Loucy (cell line): Measurements from ENCODE around the gene DLL1.

Source experiments
- H2AFZ ChIP-seq: fragments of 200-600 bp; sonication (generic); 2 replicates; pipeline ENCODE4 v1.6.0; 2016; ENCODE audit warnings: antibody characterized with exemption, mild to moderate bottlenecking, low read length, moderate library complexity
- H3F3A ChIP-seq: fragments of 200-600 bp; 2 replicates; pipeline ENCODE4 v1.6.0; 2016; ENCODE audit warnings: antibody characterized with exemption, low read depth, mild to moderate bottlenecking
- H3K27me3 ChIP-seq: fragments of 200-600 bp; sonication (generic); 2 replicates; pipeline ENCODE4 v1.6.1; 2014; ENCODE audit warnings: low read length, mild to moderate bottlenecking; ENCODE audit not compliant: insufficient read depth, poor library complexity, severe bottlenecking
- H3K36me3 ChIP-seq: fragments of 200-600 bp; sonication (generic); 2 replicates; pipeline ENCODE4 v1.6.1; 2016; ENCODE audit warnings: low read length; ENCODE audit not compliant: insufficient read depth
- H3K4me1 ChIP-seq: fragments of 200-600 bp; sonication (generic); 2 replicates; pipeline ENCODE4 v1.5.1; 2014; ENCODE audit warnings: low read length, mild to moderate bottlenecking; ENCODE audit not compliant: insufficient read depth, poor library complexity, severe bottlenecking
- H3K4me2 ChIP-seq: fragments of 200-600 bp; sonication (generic); 2 replicates; pipeline ENCODE4 v1.6.0; 2014; ENCODE audit warnings: antibody characterized with exemption, low read length, low read depth, mild to moderate bottlenecking; ENCODE audit not compliant: poor library complexity, severe bottlenecking
- H3K4me3 ChIP-seq: fragments of 200-600 bp; sonication (generic); 2 replicates; pipeline ENCODE4 v1.5.1; 2014; ENCODE audit warnings: low read length, mild to moderate bottlenecking, mixed read lengths; ENCODE audit not compliant: poor library complexity, severe bottlenecking
- H3K79me2 ChIP-seq: fragments of 200-600 bp; sonication (generic); 2 replicates; pipeline ENCODE4 v1.6.1; 2014; ENCODE audit warnings: low read length; ENCODE audit not compliant: insufficient read depth
- H3K9ac ChIP-seq: fragments of 200-600 bp; sonication (generic); 2 replicates; pipeline ENCODE4 v1.6.0; 2014; ENCODE audit warnings: mild to moderate bottlenecking, low read depth, low read length, moderate library complexity; ENCODE audit not compliant: poor library complexity, severe bottlenecking
- H3K9me2 ChIP-seq: fragments of 200-600 bp; sonication (generic); replicated peaks from 2 replicates; pipeline ENCODE4 v1.6.1; 2016; ENCODE audit warnings: low read depth, low read length, mixed read lengths
- H3K9me3 ChIP-seq: fragments of 200-600 bp; sonication (generic); 2 replicates; pipeline ENCODE4 v1.6.1; 2014; ENCODE audit warnings: mild to moderate bottlenecking, antibody characterized with exemption, low read length, low read depth; ENCODE audit not compliant: insufficient read depth
- H4K20me1 ChIP-seq: fragments of 200-600 bp; sonication (generic); 2 replicates; pipeline ENCODE4 v1.6.0; 2014; ENCODE audit warnings: antibody characterized with exemption, low read length, mild to moderate bottlenecking; ENCODE audit not compliant: insufficient read depth, poor library complexity, severe bottlenecking
- CTCF ChIP-seq: fragments of 200-600 bp; sonication (generic); conservative IDR thresholded peaks from 2 replicates; pipeline ENCODE4 v1.5.1; 2014; ENCODE audit warnings: mild to moderate bottlenecking, antibody characterized with exemption, low read length
- EZH2phosphoT487 ChIP-seq: fragments of 200-600 bp; IDR thresholded peaks from 2 replicates; pipeline ENCODE4 v1.6.1; 2018; ENCODE audit warnings: antibody characterized with exemption, mild to moderate bottlenecking, moderate library complexity, borderline replicate concordance

Gene DLL1

GRCh38 chr6:170296746-170297575 is 6.1 kb upstream of the DLL1 start:
- no peaks in the 10 kb centered on the region for H3K79me2 ChIP-seq
- H3K4me3 ChIP-seq: no peak overlapping the region
- peaks cover 33% of the 10 kb centered on the region for H3K4me1 ChIP-seq
- no peaks in the 10 kb centered on the region for H3K36me3 ChIP-seq
- no peak overlapping the region for H3K4me2 ChIP-seq
- H3K9ac ChIP-seq: no peak overlapping the region
- no peaks in the 10 kb centered on the region for H3K27me3 ChIP-seq
- H4K20me1 ChIP-seq: no peaks in the 10 kb centered on the region
- no peaks in the 10 kb centered on the region for H3K9me3 ChIP-seq
- TF ChIP-seq EZH2phosphoT487 (no peak), CTCF (no peak)
- no peaks in the 10 kb centered on the region for H3F3A ChIP-seq
- no peak overlapping the region for H2AFZ ChIP-seq
- no peaks in the 10 kb centered on the region for H3K9me2 ChIP-seq

DNA sequence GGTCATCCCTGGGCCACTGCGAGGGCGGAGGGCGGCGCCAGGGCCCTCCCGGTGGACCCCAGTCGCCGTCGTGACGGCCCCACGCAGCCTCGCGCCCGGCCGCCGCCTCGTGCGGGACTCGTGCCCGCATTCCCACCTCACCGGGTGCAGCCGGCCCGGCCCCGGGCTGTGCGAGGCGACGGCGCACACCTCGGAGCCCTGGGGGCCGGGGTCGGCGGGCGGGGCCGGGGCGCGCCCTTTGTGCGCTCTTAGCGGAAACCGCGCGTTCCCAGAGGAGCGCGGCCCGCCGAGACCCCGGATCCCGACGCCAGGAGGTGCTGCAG is 5.5 kb upstream of the DLL1 start:
- H3K9ac ChIP-seq: no peak overlapping the region
- no peak overlapping the region for H3K4me3 ChIP-seq
- H3K27me3 ChIP-seq: no peaks in the 10 kb centered on the region
- H4K20me1 ChIP-seq: no peaks in the 10 kb centered on the region
- no peak overlapping the region for H3K4me2 ChIP-seq
- peaks cover 33% of the 10 kb centered on the region for H3K4me1 ChIP-seq
- TF ChIP-seq CTCF (no peak), EZH2phosphoT487 (no peak)
- no peaks in the 10 kb centered on the region for H3K9me3 ChIP-seq
- no peaks in the 10 kb centered on the region for H3F3A ChIP-seq
- H3K9me2 ChIP-seq: no peaks in the 10 kb centered on the region
- no peaks in the 10 kb centered on the region for H3K36me3 ChIP-seq
- H3K79me2 ChIP-seq: no peaks in the 10 kb centered on the region
- H2AFZ ChIP-seq: no peak overlapping the region

DNA sequence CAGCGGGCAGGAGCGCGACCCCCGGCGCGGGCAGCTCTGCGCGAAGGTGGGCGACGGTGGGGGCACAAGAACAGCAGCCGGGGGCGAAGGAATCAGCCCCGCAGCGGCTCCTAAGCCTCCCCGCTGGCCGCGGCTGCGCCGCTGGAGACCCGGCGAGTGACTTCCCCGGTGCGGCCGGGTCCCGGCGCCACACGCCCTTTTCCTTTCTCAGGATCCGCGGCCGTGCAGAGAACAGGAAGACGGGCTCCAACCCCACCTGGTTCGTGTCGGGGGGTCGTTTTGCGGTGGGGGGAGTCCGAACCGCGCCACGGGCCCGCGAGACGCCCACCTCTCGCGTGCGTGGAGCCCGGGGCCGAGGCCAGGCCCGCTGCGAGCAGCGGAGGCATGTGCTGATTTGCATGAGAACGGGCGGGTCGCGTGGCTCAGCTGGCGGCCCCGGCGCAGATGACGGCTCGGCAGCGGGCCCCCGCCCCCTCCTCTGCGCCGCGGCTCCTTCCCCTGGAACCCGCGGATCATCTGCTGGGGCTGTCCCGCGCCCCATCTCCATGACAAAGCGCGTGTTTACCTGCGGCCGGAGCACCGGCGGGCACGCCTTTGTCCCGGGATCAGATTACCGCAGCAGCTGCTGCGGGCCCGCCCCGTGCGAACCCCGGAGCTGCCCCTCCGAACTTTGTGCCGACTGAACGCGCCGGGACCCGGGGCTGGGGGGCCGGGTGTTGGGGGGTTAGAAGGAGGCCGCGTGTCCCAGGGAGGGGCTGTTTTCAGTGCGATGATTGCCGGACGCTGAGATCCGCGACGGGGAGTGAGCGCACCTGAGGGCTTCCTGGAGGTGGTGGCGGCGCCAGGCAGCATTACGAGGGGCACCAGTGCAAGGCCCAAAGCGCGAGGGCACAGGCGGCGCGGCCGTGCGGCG is 4.9 kb upstream of the DLL1 start:
- Histone ChIP-seq H4K20me1 (no peaks in the 10 kb centered on the region), H3K79me2 (no peaks in the 10 kb centered on the region), H2AFZ (no peak overlapping the region), H3K9ac (no peak overlapping the region), H3K27me3 (no peaks in the 10 kb centered on the region), H3K4me3 (no peak overlapping the region), H3K9me3 (no peaks in the 10 kb centered on the region), H3K4me1 (peaks cover 33% of the 10 kb centered on the region), H3K36me3 (no peaks in the 10 kb centered on the region), H3K4me2 (no peak overlapping the region), H3K9me2 (no peaks in the 10 kb centered on the region), H3F3A (no peaks in the 10 kb centered on the region)
- TF ChIP-seq EZH2phosphoT487 (no peak), CTCF (no peak)
